Measurements from ENCODE around the gene ENO3. TPM values are rescaled to one million over a fixed set of nuclear protein-coding genes. Genes with fewer than 3 reads are reported as not detected.
A peak's percentile ranks its signal among the peaks of the same experiment; 100 is the strongest.

ENO3 gene
- total RNA-seq, 2 experiments from 2014 or later: 17.2 to 20.5 TPM

- no peaks in the 10 kb centered on the region for H3K27me3 Mint-ChIP-seq
- peak overlapping the region; percentile 46 for H3K27ac Mint-ChIP-seq
- H3K36me3 ChIP-seq (ENCODE audit: insufficient read depth, low read length): peaks cover 21% of the 10 kb centered on the region
- DNase-seq (no peak), ATAC-seq (ENCODE audit: poor library complexity) (no peak)
- TF ChIP-seq CTCF (IDR thresholded peaks at IDR 0.05): no peak
- ChIA-PET CTCF (no interaction called here), POLR2A (interaction anchor here (1.3 kb wide), 1 partner anchor 34 kb away, joined by 10 read pairs; the partner anchor contains the start of gene SPAG7)
- H3K9me3 Mint-ChIP-seq: no peaks in the 10 kb centered on the region
- peaks cover 22% of the 10 kb centered on the region for H3K4me1 Mint-ChIP-seq (ENCODE audit: low read depth)
- intact Hi-C loops (cut with DNase I, micrococcal nuclease): no loop called here
- H3K4me1 ChIP-seq (ENCODE audit: insufficient read depth, low read length): peaks cover 26% of the 10 kb centered on the region
- H3K27me3 ChIP-seq (ENCODE audit: control insufficient read depth in 1 of 2, insufficient read depth in 2 of 2, low read length in 2 of 2): no peaks in the 10 kb centered on the region
- H3K36me3 Mint-ChIP-seq (ENCODE audit: low read depth): peaks cover 29% of the 10 kb centered on the region
- no peak overlapping the region for H3K4me3 Mint-ChIP-seq
- H3K9me3 ChIP-seq (ENCODE audit: control insufficient read depth in 1 of 2, insufficient read depth in 1 of 2, low read length in 2 of 2): no peaks in the 10 kb centered on the region
- no peak overlapping the region for H3K4me3 ChIP-seq (ENCODE audit: low read length)
- no peak overlapping the region for H3K27ac ChIP-seq (ENCODE audit: low read depth in 1 of 2, low read length in 2 of 2)
Observed at GRCh38 chr17:4933646-4934045, 17.3 kb upstream of the ENO3 start.

GRCh38 chr17:4934173-4934979, 16.5 kb upstream of the ENO3 start:
- peak in 3 of 14 experiments; percentile 20 to 57 (median 30) for DNase-seq
- Mint-ChIP-seq H3K9me3 (no peaks in the 10 kb centered on the region), H3K4me3 (no peak overlapping the region), H3K36me3 (ENCODE audit: low read depth) (peaks cover 29% of the 10 kb centered on the region), H3K27ac (peak overlapping the region; percentile 46), H3K4me1 (ENCODE audit: low read depth) (peaks cover 29% of the 10 kb centered on the region), H3K27me3 (no peaks in the 10 kb centered on the region)
- Histone ChIP-seq H3K27ac (ENCODE audit: low read depth in 1 of 2, low read length in 2 of 2) (no peak overlapping the region), H3K36me3 (ENCODE audit: insufficient read depth, low read length) (peaks cover 23% of the 10 kb centered on the region), H3K4me3 (ENCODE audit: low read length) (no peak overlapping the region), H3K27me3 (ENCODE audit: control insufficient read depth in 1 of 2, insufficient read depth in 2 of 2, low read length in 2 of 2) (no peaks in the 10 kb centered on the region), H3K9me3 (ENCODE audit: control insufficient read depth in 1 of 2, insufficient read depth in 1 of 2, low read length in 2 of 2) (no peaks in the 10 kb centered on the region), H3K4me1 (ENCODE audit: insufficient read depth, low read length) (peaks cover 33% of the 10 kb centered on the region)
- no peak for ATAC-seq (ENCODE audit: poor library complexity)
- intact Hi-C loops (cut with DNase I, micrococcal nuclease): no loop called here
- ChIA-PET POLR2A (interaction anchor here (1.1 to 1.3 kb wide), 2 partner anchors 31 to 33 kb away, joined by 3 to 10 read pairs; partner anchors contain the start of gene SPAG7), CTCF (interaction anchor here (0.6 kb wide), 1 partner anchor 119 kb away, joined by 3 read pairs; no protein-coding TSS in a partner anchor)
- TF ChIP-seq CTCF (IDR thresholded peaks at IDR 0.05): no peak

GRCh38 chr17:4935650-4936049, 15.3 kb upstream of the ENO3 start:
- H3K27me3 ChIP-seq (ENCODE audit: control insufficient read depth in 1 of 2, insufficient read depth in 2 of 2, low read length in 2 of 2): no peaks in the 10 kb centered on the region
- CTCF ChIA-PET: interaction anchor here (0.6 kb wide), 1 partner anchor 130 kb away, joined by 3 read pairs; no protein-coding TSS in a partner anchor
- peak overlapping the region in 1 of 2 donors; percentile 15 for H3K27ac ChIP-seq (ENCODE audit: low read depth in 1 of 2, low read length in 2 of 2)
- POLR2A ChIA-PET: interaction anchor here (0.6 to 6.2 kb wide), 3 partner anchors 12 to 82 kb away, joined by 3 to 137 read pairs (median 5); partner anchors contain the start of genes ENO3 and PFN1
- Mint-ChIP-seq H3K4me3 (no peak overlapping the region), H3K27me3 (no peaks in the 10 kb centered on the region), H3K9me3 (no peaks in the 10 kb centered on the region), H3K4me1 (ENCODE audit: low read depth) (peaks cover 35% of the 10 kb centered on the region), H3K36me3 (ENCODE audit: low read depth) (peaks cover 35% of the 10 kb centered on the region), H3K27ac (no peak overlapping the region)
- H3K36me3 ChIP-seq (ENCODE audit: insufficient read depth, low read length): peaks cover 23% of the 10 kb centered on the region
- H3K9me3 ChIP-seq (ENCODE audit: control insufficient read depth in 1 of 2, insufficient read depth in 1 of 2, low read length in 2 of 2): no peaks in the 10 kb centered on the region
- H3K4me1 ChIP-seq (ENCODE audit: insufficient read depth, low read length): peaks cover 40% of the 10 kb centered on the region
- intact Hi-C loops (cut with DNase I, micrococcal nuclease): no loop called here
- no peak for ATAC-seq (ENCODE audit: poor library complexity)
- H3K4me3 ChIP-seq (ENCODE audit: low read length): no peak overlapping the region
- no peak for DNase-seq
- TF ChIP-seq CTCF (IDR thresholded peaks at IDR 0.05): no peak
